HG02943 (cell line): Measurements from ENCODE around the gene ATP8A2.

Source experiments
- ATAC-seq: cut with Tn5 transposase; IDR thresholded peaks from one replicate; pipeline ENCODE4 v1.9.1; 2021; ENCODE audit warnings: mild to moderate bottlenecking, low read depth, moderate library complexity; ENCODE audit not compliant: unreplicated experiment

ATP8A2 gene

GRCh38 chr13:25977216-25977615, 605.4 kb downstream of the ATP8A2 start:
- ATAC-seq: no peak

- no peak for ATAC-seq
These were observed 605.9 kb downstream of the ATP8A2 start for GRCh38 chr13:25977671-25978070.

GRCh38 chr13:25978961-25979360, 607.2 kb downstream of the ATP8A2 start:
- no peak for ATAC-seq

GRCh38 chr13:25979371-25979770, 607.6 kb downstream of the ATP8A2 start:
- ATAC-seq: no peak

- ATAC-seq: no peak
These were observed 608.5 kb downstream of the ATP8A2 start for GRCh38 chr13:25980255-25980654.

- ATAC-seq: no peak
These were observed 609.3 kb downstream of the ATP8A2 start for GRCh38 chr13:25981060-25981459.

GRCh38 chr13:25982907-25983306, 611.1 kb downstream of the ATP8A2 start:
- no peak for ATAC-seq

- ATAC-seq: no peak
These were observed 616.2 kb downstream of the ATP8A2 start for GRCh38 chr13:25987987-25988386.

- no peak for ATAC-seq
These were observed 616.9 kb downstream of the ATP8A2 start for GRCh38 chr13:25988661-25989060.

GRCh38 chr13:25990801-25991200, 619.0 kb downstream of the ATP8A2 start:
- ATAC-seq: no peak

- ATAC-seq: no peak
These were observed 620.3 kb downstream of the ATP8A2 start for GRCh38 chr13:25992076-25992475.

- no peak for ATAC-seq
These were observed 635.7 kb downstream of the ATP8A2 start for GRCh38 chr13:26007261-26008125.

- no peak for ATAC-seq
These were observed 638.9 kb downstream of the ATP8A2 start for GRCh38 chr13:26010487-26011207.

GRCh38 chr13:26011208-26011573, 639.4 kb downstream of the ATP8A2 start:
- ATAC-seq: no peak

GRCh38 chr13:26011996-26012821, 640.4 kb downstream of the ATP8A2 start:
- no peak for ATAC-seq

- no peak for ATAC-seq
These were observed 641.2 kb downstream of the ATP8A2 start for GRCh38 chr13:26012995-26013394.

GRCh38 chr13:26015271-26016125, 643.7 kb downstream of the ATP8A2 start:
- ATAC-seq: no peak

GRCh38 chr13:26016189-26016588, 644.4 kb downstream of the ATP8A2 start:
- ATAC-seq: no peak

GRCh38 chr13:26017196-26017921, 645.6 kb downstream of the ATP8A2 start:
- no peak for ATAC-seq
